Liver (tissue), 3 donors: ENCODE measurements around the gene PEAK3.

Experiments
- EGR1 ChIP-seq, 2 donors: IDR thresholded peaks; 2 replicates each; pipeline ENCODE4 v1.6.1; 2016 to 2018; ENCODE audit warnings: antibody characterized with exemption in 2 of 2, low read depth in 2 of 2
- FOXA1 ChIP-seq: IDR thresholded peaks from 2 replicates; pipeline ENCODE4 v1.6.1; 2016; ENCODE audit warnings: antibody characterized with exemption
- GABPA ChIP-seq, 2 donors: IDR thresholded peaks in 1 of 2; conservative IDR thresholded peaks in 1 of 2; 2 replicates each; pipeline ENCODE4 v1.6.1; 2016; ENCODE audit warnings: antibody characterized with exemption in 2 of 2, mild to moderate bottlenecking in 1 of 2, moderate library complexity in 1 of 2
- HNF4G ChIP-seq: IDR thresholded peaks from 2 replicates; pipeline ENCODE4 v1.6.1; 2016; ENCODE audit warnings: antibody characterized with exemption
- JUND ChIP-seq, 2 donors: IDR thresholded peaks; 2 replicates each; pipeline ENCODE4 v1.6.1; 2016; ENCODE audit warnings: antibody characterized with exemption in 2 of 2
- RAD21 ChIP-seq, 2 donors: IDR thresholded peaks; 2 replicates each; pipeline ENCODE4 v1.6.1; 2016; ENCODE audit warnings: antibody characterized with exemption in 2 of 2, mild to moderate bottlenecking in 2 of 2
- RXRA ChIP-seq, 2 donors: IDR thresholded peaks; 2 replicates each; pipeline ENCODE4 v1.6.1; 2017 to 2018; ENCODE audit warnings: antibody characterized with exemption in 2 of 2, mild to moderate bottlenecking in 1 of 2
- TAF1 ChIP-seq: conservative IDR thresholded peaks from 2 replicates; pipeline ENCODE4 v1.6.1; 2016; ENCODE audit warnings: antibody characterized with exemption, mild to moderate bottlenecking
- YY1 ChIP-seq: IDR thresholded peaks from 2 replicates; pipeline ENCODE4 v1.6.1; 2016; ENCODE audit warnings: antibody characterized with exemption, mild to moderate bottlenecking
- TF ChIP-seq, protein P1 (sequence below): fragments of 150-350 bp; IDR thresholded peaks from 2 replicates; pipeline ENCODE4 v1.5.1; 2017; ENCODE audit warnings: improper control_type of control experiment, low read depth, low read length; ENCODE audit not compliant: missing input control
- TF ChIP-seq, protein P2 (sequence below): IDR thresholded peaks from 2 replicates; pipeline ENCODE4 v1.6.1; 2016; ENCODE audit warnings: antibody characterized with exemption
- TF ChIP-seq, protein P3 (sequence below): IDR thresholded peaks from 2 replicates; pipeline ENCODE4 v1.6.1; 2016; ENCODE audit warnings: antibody characterized with exemption
- TF ChIP-seq, protein P4 (sequence below): IDR thresholded peaks from 2 replicates; pipeline ENCODE4 v1.6.1; 2016; ENCODE audit warnings: antibody characterized with exemption, mild to moderate bottlenecking
- TF ChIP-seq, protein P5 (sequence below): IDR thresholded peaks from 2 replicates; pipeline ENCODE4 v1.6.1; 2016; ENCODE audit warnings: antibody characterized with exemption
- donor health status: healthy.
- donor health status: healthy.

DNA sequence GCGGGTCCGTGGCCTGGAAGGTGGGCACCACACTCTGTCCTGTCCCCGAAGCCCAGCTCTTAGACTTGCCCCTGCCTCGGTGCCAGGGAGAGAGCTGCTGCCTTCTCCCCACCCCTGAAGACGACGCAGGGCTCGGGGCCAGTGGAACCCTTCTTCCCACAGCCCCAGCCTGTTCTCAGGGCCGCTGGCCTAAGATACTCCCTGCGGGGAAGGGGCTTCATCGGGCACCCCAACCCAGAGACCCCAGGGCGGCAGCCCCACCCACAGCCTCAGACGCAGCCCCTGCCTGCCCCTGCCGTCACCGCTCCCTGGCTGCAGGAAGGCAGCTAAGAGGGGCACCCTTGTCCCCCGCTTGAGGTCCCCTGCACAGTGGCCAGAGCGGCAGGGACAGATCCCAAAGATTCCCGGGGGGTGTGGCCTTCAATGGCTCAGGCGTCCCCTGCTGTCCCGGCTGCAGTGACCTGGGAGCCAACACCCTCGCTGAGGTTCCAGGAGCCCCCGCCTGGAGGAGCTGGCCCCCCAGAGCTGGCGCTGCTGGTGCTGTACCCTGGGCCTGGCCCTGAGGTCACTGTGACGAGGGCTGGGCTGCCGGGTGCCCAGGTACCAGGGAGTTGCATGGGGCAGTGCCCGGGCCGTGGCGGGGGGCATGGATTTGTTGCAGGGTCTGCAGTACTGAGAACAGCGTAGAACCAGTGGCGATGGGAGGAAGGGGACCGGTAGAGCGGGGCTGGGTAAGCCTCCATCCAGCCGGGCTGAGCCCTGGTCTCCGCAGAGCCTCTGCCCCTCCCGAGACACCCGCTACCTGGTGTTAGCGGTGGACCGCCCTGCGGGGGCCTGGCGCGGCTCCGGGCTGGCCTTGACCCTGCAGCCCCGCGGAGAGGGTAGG is 31.9 kb downstream of the PEAK3 start:
- TF ChIP-seq, protein P1, sequence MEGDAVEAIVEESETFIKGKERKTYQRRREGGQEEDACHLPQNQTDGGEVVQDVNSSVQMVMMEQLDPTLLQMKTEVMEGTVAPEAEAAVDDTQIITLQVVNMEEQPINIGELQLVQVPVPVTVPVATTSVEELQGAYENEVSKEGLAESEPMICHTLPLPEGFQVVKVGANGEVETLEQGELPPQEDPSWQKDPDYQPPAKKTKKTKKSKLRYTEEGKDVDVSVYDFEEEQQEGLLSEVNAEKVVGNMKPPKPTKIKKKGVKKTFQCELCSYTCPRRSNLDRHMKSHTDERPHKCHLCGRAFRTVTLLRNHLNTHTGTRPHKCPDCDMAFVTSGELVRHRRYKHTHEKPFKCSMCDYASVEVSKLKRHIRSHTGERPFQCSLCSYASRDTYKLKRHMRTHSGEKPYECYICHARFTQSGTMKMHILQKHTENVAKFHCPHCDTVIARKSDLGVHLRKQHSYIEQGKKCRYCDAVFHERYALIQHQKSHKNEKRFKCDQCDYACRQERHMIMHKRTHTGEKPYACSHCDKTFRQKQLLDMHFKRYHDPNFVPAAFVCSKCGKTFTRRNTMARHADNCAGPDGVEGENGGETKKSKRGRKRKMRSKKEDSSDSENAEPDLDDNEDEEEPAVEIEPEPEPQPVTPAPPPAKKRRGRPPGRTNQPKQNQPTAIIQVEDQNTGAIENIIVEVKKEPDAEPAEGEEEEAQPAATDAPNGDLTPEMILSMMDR: no peak
- TF ChIP-seq JUND (IDR thresholded peaks at IDR 0.05): no peak
- TF ChIP-seq, protein P2, sequence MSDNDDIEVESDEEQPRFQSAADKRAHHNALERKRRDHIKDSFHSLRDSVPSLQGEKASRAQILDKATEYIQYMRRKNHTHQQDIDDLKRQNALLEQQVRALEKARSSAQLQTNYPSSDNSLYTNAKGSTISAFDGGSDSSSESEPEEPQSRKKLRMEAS: no peak
- TF ChIP-seq EGR1 (IDR thresholded peaks at IDR 0.05; ENCODE audit: low read depth in 2 of 2): no peak
- no peak for TF ChIP-seq TAF1
- TF ChIP-seq HNF4G: no peak
- TF ChIP-seq RAD21 (IDR thresholded peaks at IDR 0.05): no peak
- TF ChIP-seq FOXA1: no peak
- TF ChIP-seq, protein P3, sequence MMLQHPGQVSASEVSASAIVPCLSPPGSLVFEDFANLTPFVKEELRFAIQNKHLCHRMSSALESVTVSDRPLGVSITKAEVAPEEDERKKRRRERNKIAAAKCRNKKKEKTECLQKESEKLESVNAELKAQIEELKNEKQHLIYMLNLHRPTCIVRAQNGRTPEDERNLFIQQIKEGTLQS: no peak
- no peak for TF ChIP-seq RXRA (IDR thresholded peaks at IDR 0.05)
- no peak for TF ChIP-seq YY1
- TF ChIP-seq, protein P4, sequence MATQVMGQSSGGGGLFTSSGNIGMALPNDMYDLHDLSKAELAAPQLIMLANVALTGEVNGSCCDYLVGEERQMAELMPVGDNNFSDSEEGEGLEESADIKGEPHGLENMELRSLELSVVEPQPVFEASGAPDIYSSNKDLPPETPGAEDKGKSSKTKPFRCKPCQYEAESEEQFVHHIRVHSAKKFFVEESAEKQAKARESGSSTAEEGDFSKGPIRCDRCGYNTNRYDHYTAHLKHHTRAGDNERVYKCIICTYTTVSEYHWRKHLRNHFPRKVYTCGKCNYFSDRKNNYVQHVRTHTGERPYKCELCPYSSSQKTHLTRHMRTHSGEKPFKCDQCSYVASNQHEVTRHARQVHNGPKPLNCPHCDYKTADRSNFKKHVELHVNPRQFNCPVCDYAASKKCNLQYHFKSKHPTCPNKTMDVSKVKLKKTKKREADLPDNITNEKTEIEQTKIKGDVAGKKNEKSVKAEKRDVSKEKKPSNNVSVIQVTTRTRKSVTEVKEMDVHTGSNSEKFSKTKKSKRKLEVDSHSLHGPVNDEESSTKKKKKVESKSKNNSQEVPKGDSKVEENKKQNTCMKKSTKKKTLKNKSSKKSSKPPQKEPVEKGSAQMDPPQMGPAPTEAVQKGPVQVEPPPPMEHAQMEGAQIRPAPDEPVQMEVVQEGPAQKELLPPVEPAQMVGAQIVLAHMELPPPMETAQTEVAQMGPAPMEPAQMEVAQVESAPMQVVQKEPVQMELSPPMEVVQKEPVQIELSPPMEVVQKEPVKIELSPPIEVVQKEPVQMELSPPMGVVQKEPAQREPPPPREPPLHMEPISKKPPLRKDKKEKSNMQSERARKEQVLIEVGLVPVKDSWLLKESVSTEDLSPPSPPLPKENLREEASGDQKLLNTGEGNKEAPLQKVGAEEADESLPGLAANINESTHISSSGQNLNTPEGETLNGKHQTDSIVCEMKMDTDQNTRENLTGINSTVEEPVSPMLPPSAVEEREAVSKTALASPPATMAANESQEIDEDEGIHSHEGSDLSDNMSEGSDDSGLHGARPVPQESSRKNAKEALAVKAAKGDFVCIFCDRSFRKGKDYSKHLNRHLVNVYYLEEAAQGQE: no peak
- TF ChIP-seq GABPA (IDR thresholded peaks at IDR 0.05 in 1 of 2, conservative IDR thresholded peaks at IDR 0.05 in 1 of 2): no peak
- TF ChIP-seq, protein P5, sequence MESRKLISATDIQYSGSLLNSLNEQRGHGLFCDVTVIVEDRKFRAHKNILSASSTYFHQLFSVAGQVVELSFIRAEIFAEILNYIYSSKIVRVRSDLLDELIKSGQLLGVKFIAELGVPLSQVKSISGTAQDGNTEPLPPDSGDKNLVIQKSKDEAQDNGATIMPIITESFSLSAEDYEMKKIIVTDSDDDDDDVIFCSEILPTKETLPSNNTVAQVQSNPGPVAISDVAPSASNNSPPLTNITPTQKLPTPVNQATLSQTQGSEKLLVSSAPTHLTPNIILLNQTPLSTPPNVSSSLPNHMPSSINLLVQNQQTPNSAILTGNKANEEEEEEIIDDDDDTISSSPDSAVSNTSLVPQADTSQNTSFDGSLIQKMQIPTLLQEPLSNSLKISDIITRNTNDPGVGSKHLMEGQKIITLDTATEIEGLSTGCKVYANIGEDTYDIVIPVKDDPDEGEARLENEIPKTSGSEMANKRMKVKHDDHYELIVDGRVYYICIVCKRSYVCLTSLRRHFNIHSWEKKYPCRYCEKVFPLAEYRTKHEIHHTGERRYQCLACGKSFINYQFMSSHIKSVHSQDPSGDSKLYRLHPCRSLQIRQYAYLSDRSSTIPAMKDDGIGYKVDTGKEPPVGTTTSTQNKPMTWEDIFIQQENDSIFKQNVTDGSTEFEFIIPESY: no peak
